Retinal pigment epithelial cell (primary cell): Measurements from ENCODE around the gene ILK.

Experiments
- DNase-seq: peaks from one replicate; pipeline ENCODE4 v3.0.0-alpha.2; 2010; ENCODE audit warnings: low read depth
- H3K4me3 ChIP-seq: 2 replicates; pipeline ENCODE4 v1.5.1; 2011; ENCODE audit warnings: mild to moderate bottlenecking, low read length, control low read depth, moderate library complexity
- CTCF ChIP-seq: conservative IDR thresholded peaks from 2 replicates; pipeline ENCODE4 v1.5.1; 2011; ENCODE audit warnings: low read depth, low read length, control low read depth, inconsistent platforms

ILK gene

GRCh38 chr11:6640036-6640984, 36.7 kb downstream of the ILK start:
- no peak for TF ChIP-seq CTCF

GRCh38 chr11:6640985-6641701, 37.6 kb downstream of the ILK start:
- no peak overlapping the region for H3K4me3 ChIP-seq
- DNase-seq: no peak
- no peak for TF ChIP-seq CTCF

More at GRCh38 chr11:6640036-6640984, 36.7 kb downstream of the ILK start:
- DNase-seq: no peak
- H3K4me3 ChIP-seq: no peak overlapping the region

GRCh38 chr11:6642957-6643356, 39.4 kb downstream of the ILK start:
- no peak for TF ChIP-seq CTCF
- DNase-seq: no peak
- H3K4me3 ChIP-seq: no peak overlapping the region

GRCh38 chr11:6646071-6646470, 42.5 kb downstream of the ILK start:
- no peak for TF ChIP-seq CTCF
- DNase-seq: no peak
- no peak overlapping the region for H3K4me3 ChIP-seq

GRCh38 chr11:6646576-6646917, 43.0 kb downstream of the ILK start:
- no peak for TF ChIP-seq CTCF
- no peak for DNase-seq
- no peak overlapping the region for H3K4me3 ChIP-seq

GRCh38 chr11:6646918-6647679, 43.5 kb downstream of the ILK start:
- no peak overlapping the region for H3K4me3 ChIP-seq
- TF ChIP-seq CTCF: no peak
- DNase-seq: no peak
